NT2/D1 (cell line): ENCODE results near the gene ATG16L1.

ENCODE experiments used
- SUZ12 ChIP-seq: IDR thresholded peaks from 2 replicates; pipeline ENCODE4 v1.6.1; 2011; ENCODE audit not compliant: insufficient read length, insufficient read depth; ENCODE audit errors: extremely low read depth
- YY1 ChIP-seq: IDR thresholded peaks from 2 replicates; pipeline ENCODE4 v1.6.1; 2011; ENCODE audit not compliant: insufficient read length, insufficient read depth
- ZNF274 ChIP-seq: IDR thresholded peaks from 2 replicates; pipeline ENCODE4 v1.6.1; 2011; ENCODE audit warnings: mild to moderate bottlenecking, low read depth, low read length

DNA sequence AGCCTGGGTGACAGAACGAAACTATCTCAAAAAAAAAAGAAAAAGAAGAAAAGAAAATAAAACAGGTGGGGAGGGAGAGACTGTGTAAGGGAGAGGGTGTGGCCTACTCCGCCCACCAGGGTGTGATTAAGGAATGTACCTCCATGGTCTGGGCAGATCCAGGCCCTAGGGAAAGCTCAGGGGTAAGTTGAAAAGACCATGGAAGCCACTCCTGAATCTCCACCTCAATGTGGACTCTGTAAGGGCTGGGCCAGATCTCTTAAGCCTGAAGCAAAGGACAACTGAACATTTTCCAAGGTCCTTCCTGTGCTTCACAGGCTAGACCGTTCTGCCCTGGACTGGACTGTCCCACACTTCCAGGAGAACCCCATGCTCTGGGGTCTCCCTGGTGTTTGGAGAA, 9.7 kb upstream of the ATG16L1 start:
- no peak for TF ChIP-seq YY1
- no peak for TF ChIP-seq SUZ12
- no peak for TF ChIP-seq ZNF274
